Calu3 (cell line): ENCODE results near the gene PODXL2. TPM values are rescaled to one million over a fixed set of nuclear protein-coding genes. Genes with fewer than 3 reads are reported as not detected.

Source experiments
- BruUV-seq: library from RNA; stranded (reverse); fragments of 400-500 nt; replicated peaks from 2 replicates; lab custom pipeline; 2021; lab: Mats Ljungman, UMichigan
- CTCF ChIA-PET: fragments of 300-600 bp; sonication (Branson Sonifier 250); formaldehyde crosslinking; loops from one replicate; lab custom pipeline; 2022; ENCODE audit warnings: antibody characterized with exemption; lab: Charles Lee
- DNase-seq: peaks from one replicate; pipeline ENCODE4 v3.0.0; 2022
- H3K27ac Mint-ChIP-seq: one replicate; pipeline ENCODE4 v1.8.0; 2022; ENCODE audit warnings: mixed read lengths; ENCODE audit not compliant: unreplicated experiment
- H3K27me3 Mint-ChIP-seq: one replicate; pipeline ENCODE4 v1.8.0; 2022; ENCODE audit warnings: mixed read lengths; ENCODE audit not compliant: unreplicated experiment
- H3K36me3 Mint-ChIP-seq: one replicate; pipeline ENCODE4 v1.8.0; 2022; ENCODE audit warnings: mild to moderate bottlenecking, moderate library complexity, mixed read lengths; ENCODE audit not compliant: insufficient read depth, unreplicated experiment
- H3K4me1 Mint-ChIP-seq: one replicate; pipeline ENCODE4 v1.8.0; 2022; ENCODE audit warnings: mild to moderate bottlenecking, low read depth, mixed read lengths; ENCODE audit not compliant: unreplicated experiment
- H3K4me3 Mint-ChIP-seq: one replicate; pipeline ENCODE4 v1.8.0; 2022; ENCODE audit warnings: mild to moderate bottlenecking, low read depth, moderate library complexity, mixed read lengths; ENCODE audit not compliant: unreplicated experiment
- H3K9me3 Mint-ChIP-seq: one replicate; pipeline ENCODE4 v1.8.0; 2022; ENCODE audit warnings: low read depth, mixed read lengths; ENCODE audit not compliant: unreplicated experiment
- intact Hi-C: fragments of 100-400 bp; cut with micrococcal nuclease; formaldehyde crosslinking; loops from one replicate; pipeline ENCODE4 v1.10.0; 2022; ENCODE audit not compliant: unreplicated experiment
- total RNA-seq: library from RNA; stranded (reverse); gene quantifications from 2 replicates; pipeline ENCODE4 v1.2.3, GENCODE V29; 2022
- TF ChIP-seq, protein P1 (sequence below): fragments of 200-600 bp; IDR thresholded peaks from one replicate; pipeline ENCODE4 v1.8.0; 2022; ENCODE audit warnings: antibody characterized with exemption; ENCODE audit not compliant: unreplicated experiment

PODXL2 gene
- total RNA-seq, 1 experiment from 2014 or later = 36.1 TPM

DNA sequence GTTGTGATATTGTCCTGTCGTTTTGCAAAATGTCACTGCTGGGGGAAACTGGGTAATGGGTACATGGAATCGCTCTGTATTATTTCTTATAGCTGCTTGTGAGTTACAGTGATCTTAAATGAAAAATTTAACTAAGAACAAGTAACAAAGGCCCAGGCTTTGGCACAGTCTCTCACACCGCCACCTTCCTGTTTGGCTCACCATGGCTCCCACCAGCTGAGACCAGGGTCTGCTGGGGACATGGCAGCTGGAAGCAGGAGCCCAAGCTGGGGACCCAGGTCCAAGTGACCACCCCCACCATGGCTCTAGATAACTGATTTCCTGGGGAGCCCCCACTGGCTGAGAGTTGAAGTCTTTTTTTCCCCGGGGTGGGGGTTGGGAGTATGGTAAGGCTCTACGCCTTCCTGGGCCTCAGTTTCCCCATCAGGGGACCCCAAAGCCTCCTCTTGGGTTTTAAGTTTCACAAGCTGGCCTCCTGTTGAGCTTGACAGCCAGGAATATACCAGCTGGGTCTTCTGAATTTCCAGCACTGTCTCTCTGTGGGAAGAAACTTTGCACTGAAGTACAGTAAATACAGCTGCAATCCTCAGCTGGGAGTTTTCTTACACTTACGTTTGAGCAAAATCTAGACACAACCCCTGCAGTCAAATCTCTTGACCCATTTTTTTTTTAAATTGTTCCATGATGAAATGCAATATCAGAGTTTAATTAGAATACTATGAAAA is 69.9 kb downstream of the PODXL2 start:
- H3K27me3 Mint-ChIP-seq = no peaks in the 10 kb centered on the region
- BruUV-seq = no TSS peak
- H3K9me3 Mint-ChIP-seq = no peaks in the 10 kb centered on the region
- TF ChIP-seq, protein P1, sequence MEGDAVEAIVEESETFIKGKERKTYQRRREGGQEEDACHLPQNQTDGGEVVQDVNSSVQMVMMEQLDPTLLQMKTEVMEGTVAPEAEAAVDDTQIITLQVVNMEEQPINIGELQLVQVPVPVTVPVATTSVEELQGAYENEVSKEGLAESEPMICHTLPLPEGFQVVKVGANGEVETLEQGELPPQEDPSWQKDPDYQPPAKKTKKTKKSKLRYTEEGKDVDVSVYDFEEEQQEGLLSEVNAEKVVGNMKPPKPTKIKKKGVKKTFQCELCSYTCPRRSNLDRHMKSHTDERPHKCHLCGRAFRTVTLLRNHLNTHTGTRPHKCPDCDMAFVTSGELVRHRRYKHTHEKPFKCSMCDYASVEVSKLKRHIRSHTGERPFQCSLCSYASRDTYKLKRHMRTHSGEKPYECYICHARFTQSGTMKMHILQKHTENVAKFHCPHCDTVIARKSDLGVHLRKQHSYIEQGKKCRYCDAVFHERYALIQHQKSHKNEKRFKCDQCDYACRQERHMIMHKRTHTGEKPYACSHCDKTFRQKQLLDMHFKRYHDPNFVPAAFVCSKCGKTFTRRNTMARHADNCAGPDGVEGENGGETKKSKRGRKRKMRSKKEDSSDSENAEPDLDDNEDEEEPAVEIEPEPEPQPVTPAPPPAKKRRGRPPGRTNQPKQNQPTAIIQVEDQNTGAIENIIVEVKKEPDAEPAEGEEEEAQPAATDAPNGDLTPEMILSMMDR = no peak
- no peak overlapping the region for H3K4me3 Mint-ChIP-seq
- CTCF ChIA-PET = no interaction called here
- H3K36me3 Mint-ChIP-seq = peaks cover 12% of the 10 kb centered on the region
- no peaks in the 10 kb centered on the region for H3K4me1 Mint-ChIP-seq
- intact Hi-C loops = loop anchor here (5.0 kb wide), 1 partner anchor 48 kb away; no protein-coding TSS in a partner anchor
- no peak overlapping the region for H3K27ac Mint-ChIP-seq
- no peak for DNase-seq

DNA sequence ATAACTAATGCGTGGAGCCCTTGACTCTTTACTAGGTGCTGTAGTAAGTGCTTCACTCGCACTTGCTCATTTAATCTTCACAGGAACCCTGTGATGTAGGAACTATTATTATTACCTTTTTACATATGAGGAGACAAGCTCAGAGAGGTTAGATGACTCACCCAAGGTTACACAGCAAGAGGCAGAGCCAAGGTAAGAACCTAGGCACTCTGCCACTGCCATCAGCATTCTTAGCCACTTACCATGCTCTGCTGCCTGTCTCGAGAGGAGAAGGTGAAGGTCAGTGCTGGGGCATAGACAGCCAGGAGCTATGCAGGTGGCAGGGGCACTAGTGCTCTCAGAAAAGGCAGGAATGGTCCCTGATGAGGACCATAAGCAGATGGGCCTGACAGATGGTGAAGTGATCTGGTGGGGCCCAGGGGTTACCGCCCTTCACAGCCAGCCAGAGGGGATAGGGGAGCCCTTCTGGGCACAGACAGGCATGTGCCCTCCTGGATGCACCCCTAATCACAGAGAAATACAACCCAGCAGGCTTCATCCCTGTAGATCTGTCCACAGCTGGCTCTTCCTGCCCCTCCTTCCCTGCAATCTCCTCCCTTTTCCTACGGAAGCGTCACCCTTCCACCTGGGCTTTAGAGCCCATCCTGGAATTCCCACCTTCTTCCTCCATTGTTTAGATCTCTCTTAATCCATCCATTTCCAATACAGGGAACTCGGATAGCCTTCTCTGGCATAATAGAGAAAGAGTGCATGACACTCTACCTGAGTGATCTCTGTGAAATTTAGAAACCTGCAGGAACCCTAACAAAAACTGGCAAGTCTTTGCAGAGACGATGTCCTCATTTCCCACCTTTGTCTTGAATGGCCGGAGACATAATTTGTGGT is 70.7 kb downstream of the PODXL2 start:
- CTCF ChIA-PET = no interaction called here
- H3K27ac Mint-ChIP-seq = no peak overlapping the region
- H3K4me1 Mint-ChIP-seq = no peaks in the 10 kb centered on the region
- TF ChIP-seq, protein P1 = no peak
- no peak for DNase-seq
- no TSS peak for BruUV-seq
- peaks cover 8% of the 10 kb centered on the region for H3K36me3 Mint-ChIP-seq
- H3K27me3 Mint-ChIP-seq = no peaks in the 10 kb centered on the region
- intact Hi-C loops = loop anchor here (5.0 kb wide), 1 partner anchor 48 kb away; no protein-coding TSS in a partner anchor
- H3K4me3 Mint-ChIP-seq = no peak overlapping the region
- no peaks in the 10 kb centered on the region for H3K9me3 Mint-ChIP-seq

DNA sequence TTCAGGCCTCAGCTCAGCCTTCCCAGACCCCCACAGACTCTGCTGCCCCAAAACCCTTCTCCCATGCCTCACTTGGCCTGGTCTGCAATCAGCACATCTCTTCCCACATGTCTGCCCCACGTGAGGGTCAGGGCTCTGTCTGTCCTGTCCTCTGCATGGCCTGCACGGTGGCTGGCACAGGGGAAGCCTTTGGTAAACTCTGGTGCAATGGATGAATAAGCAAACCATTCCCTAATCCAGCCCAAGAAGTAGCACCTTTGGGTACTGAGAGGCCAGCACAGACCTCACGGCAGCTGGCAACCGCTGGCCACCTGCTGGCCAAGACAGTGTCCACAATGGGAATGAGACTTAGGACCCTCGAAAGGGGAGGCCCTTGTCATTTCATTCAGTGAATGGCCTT is 71.4 kb downstream of the PODXL2 start:
- no peaks in the 10 kb centered on the region for H3K4me1 Mint-ChIP-seq
- H3K27ac Mint-ChIP-seq = no peak overlapping the region
- DNase-seq = no peak
- BruUV-seq = no TSS peak
- H3K4me3 Mint-ChIP-seq = no peak overlapping the region
- H3K36me3 Mint-ChIP-seq = peaks cover 5% of the 10 kb centered on the region
- H3K9me3 Mint-ChIP-seq = no peaks in the 10 kb centered on the region
- H3K27me3 Mint-ChIP-seq = no peaks in the 10 kb centered on the region
- TF ChIP-seq, protein P1 = no peak
- CTCF ChIA-PET = no interaction called here
- intact Hi-C loops = no loop called here

DNA sequence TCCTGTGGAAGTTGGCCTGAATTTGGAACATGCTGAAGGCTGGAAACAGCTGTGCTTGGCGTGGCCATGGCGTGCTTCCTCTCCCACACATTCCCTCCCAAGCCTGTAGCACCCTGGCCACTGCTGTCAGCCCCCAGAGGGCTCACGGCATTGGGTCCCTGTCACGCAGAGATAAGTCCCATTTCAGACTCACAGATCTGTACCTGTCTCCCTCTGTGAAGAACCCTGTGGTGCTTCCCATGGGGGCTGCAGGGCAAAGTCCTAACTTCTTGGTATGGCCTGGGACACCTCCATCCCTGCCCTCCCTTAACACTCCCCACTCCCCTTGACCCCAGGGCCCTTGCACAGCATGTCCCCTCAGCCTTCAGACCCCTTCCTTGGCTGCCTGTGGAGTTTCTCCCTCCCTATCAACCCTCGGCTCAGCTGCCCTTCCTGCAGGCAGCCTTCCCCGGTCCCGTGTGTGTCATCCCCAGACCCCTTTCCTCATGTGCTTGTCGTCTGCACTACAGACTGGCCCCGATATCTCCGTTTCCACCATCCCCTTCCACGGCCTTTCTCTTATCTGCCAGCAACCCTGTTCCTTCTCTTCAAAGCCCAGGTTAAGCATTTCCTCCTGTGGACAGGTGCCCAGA is 72.4 kb downstream of the PODXL2 start:
- Mint-ChIP-seq H3K27ac (no peak overlapping the region), H3K4me1 (no peaks in the 10 kb centered on the region), H3K27me3 (no peaks in the 10 kb centered on the region), H3K4me3 (no peak overlapping the region), H3K36me3 (peaks cover 5% of the 10 kb centered on the region), H3K9me3 (no peaks in the 10 kb centered on the region)
- DNase-seq = no peak
- CTCF ChIA-PET = interaction anchor here (0.5 kb wide), 1 partner anchor 125 kb away, joined by 8 read pairs; no protein-coding TSS in a partner anchor
- TF ChIP-seq, protein P1 = no peak
- BruUV-seq = no TSS peak
- intact Hi-C loops = no loop called here
